Lower leg skin (tissue), 3 donors: ENCODE results near the gene FAM107A.

Experiments
- POLR2A ChIP-seq, 2 donors: fragments of 450-650 bp; IDR thresholded peaks; one replicate each; pipeline ENCODE4 v1.6.1; 2016 to 2017; ENCODE audit warnings: antibody characterized with exemption in 2 of 2, mild to moderate bottlenecking in 1 of 2, moderate library complexity in 1 of 2
- TF ChIP-seq, protein P1 (sequence below), 3 donors: fragments of 450-650 bp; IDR thresholded peaks; one replicate each; pipeline ENCODE4 v1.5.1; 2016; ENCODE audit warnings: antibody characterized with exemption in 3 of 3, mild to moderate bottlenecking in 3 of 3, moderate library complexity in 2 of 3

GRCh38 chr3:58544541-58544940, 32.6 kb downstream of the FAM107A start:
- TF ChIP-seq POLR2A (IDR thresholded peaks at IDR 0.05), result no peak
- TF ChIP-seq, protein P1, sequence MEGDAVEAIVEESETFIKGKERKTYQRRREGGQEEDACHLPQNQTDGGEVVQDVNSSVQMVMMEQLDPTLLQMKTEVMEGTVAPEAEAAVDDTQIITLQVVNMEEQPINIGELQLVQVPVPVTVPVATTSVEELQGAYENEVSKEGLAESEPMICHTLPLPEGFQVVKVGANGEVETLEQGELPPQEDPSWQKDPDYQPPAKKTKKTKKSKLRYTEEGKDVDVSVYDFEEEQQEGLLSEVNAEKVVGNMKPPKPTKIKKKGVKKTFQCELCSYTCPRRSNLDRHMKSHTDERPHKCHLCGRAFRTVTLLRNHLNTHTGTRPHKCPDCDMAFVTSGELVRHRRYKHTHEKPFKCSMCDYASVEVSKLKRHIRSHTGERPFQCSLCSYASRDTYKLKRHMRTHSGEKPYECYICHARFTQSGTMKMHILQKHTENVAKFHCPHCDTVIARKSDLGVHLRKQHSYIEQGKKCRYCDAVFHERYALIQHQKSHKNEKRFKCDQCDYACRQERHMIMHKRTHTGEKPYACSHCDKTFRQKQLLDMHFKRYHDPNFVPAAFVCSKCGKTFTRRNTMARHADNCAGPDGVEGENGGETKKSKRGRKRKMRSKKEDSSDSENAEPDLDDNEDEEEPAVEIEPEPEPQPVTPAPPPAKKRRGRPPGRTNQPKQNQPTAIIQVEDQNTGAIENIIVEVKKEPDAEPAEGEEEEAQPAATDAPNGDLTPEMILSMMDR (IDR thresholded peaks at IDR 0.05), result no peak
